GM21447 (cell line): ENCODE measurements around the gene EXOC6B.
A peak's percentile ranks its signal among the peaks of the same experiment; 100 is the strongest.

Experiments
- ATAC-seq: cut with Tn5 transposase; IDR thresholded peaks from one replicate; pipeline ENCODE4 v1.9.1; 2021; ENCODE audit not compliant: unreplicated experiment

Gene EXOC6B

GRCh38 chr2:72825257-72826155, at the start of gene EXOC6B:
Gene EXOC6B (minus strand): TSS chr2:72826033.
- peak; percentile 98 for ATAC-seq

- no peak for ATAC-seq
Observed at GRCh38 chr2:72871880-72872279, 46.0 kb upstream of the EXOC6B start.

GRCh38 chr2:72871060-72871459, 45.2 kb upstream of the EXOC6B start:
- no peak for ATAC-seq

GRCh38 chr2:72864500-72864899, 38.7 kb upstream of the EXOC6B start:
- ATAC-seq = peak; percentile 66

- ATAC-seq = no peak
Observed at GRCh38 chr2:72863046-72863445, 37.2 kb upstream of the EXOC6B start.

GRCh38 chr2:72862239-72862988, 36.6 kb upstream of the EXOC6B start:
- ATAC-seq = peak; percentile 78

- no peak for ATAC-seq
Observed at GRCh38 chr2:72859831-72860262, 34.0 kb upstream of the EXOC6B start.

- no peak for ATAC-seq
Observed at GRCh38 chr2:72851333-72851732, 25.5 kb upstream of the EXOC6B start.

GRCh38 chr2:72849138-72849462, 23.3 kb upstream of the EXOC6B start:
- no peak for ATAC-seq

GRCh38 chr2:72848436-72849137, 22.8 kb upstream of the EXOC6B start:
- no peak for ATAC-seq

- no peak for ATAC-seq
Observed at GRCh38 chr2:72847534-72848315, 21.9 kb upstream of the EXOC6B start.

- ATAC-seq = peak; percentile 93
Observed at GRCh38 chr2:72846171-72847095, 20.6 kb upstream of the EXOC6B start.

GRCh38 chr2:72843301-72843700, 17.5 kb upstream of the EXOC6B start:
- no peak for ATAC-seq

GRCh38 chr2:72841462-72842125, 15.8 kb upstream of the EXOC6B start:
- ATAC-seq = no peak

- ATAC-seq = no peak
Observed at GRCh38 chr2:72840066-72840465, 14.2 kb upstream of the EXOC6B start.

GRCh38 chr2:72837171-72837570, 11.3 kb upstream of the EXOC6B start:
- ATAC-seq = no peak

GRCh38 chr2:72835403-72835802, 9.6 kb upstream of the EXOC6B start:
- no peak for ATAC-seq

GRCh38 chr2:72834596-72834995, 8.8 kb upstream of the EXOC6B start:
- ATAC-seq = no peak

GRCh38 chr2:72833084-72833714, 7.4 kb upstream of the EXOC6B start:
- ATAC-seq = no peak
